GM13977 (cell line): ENCODE measurements around the gene LRP1B.

ENCODE experiments used
- DNase-seq: peaks from one replicate; pipeline ENCODE4 v3.0.0; 2012; ENCODE audit warnings: low spot score
- CTCF ChIP-seq: IDR thresholded peaks from 2 replicates; pipeline ENCODE4 v1.5.1; 2012; ENCODE audit warnings: mild to moderate bottlenecking, control low read depth; ENCODE audit not compliant: insufficient read depth; ENCODE audit errors: extremely low read depth, missing control alignments
- in situ Hi-C: fragments of 300-500 bp; cut with MboI; formaldehyde crosslinking; loops from one replicate; pipeline ENCODE4 v1.12.0; 2022; ENCODE audit warnings: low sequenced_read_pairs, low pct_unique_long_range_greater_than_20kb, mixed read lengths, inconsistent platforms; ENCODE audit not compliant: unreplicated experiment

LRP1B gene

GRCh38 chr2:141384676-141385075, 746.1 kb downstream of the LRP1B start:
- no peak for TF ChIP-seq CTCF
- in situ Hi-C loops = no loop called here
- no peak for DNase-seq

- no peak for DNase-seq
- TF ChIP-seq CTCF = no peak
- in situ Hi-C loops = no loop called here
These were observed 748.9 kb downstream of the LRP1B start for GRCh38 chr2:141381946-141382345.

- no peak for DNase-seq
- in situ Hi-C loops = no loop called here
- no peak for TF ChIP-seq CTCF
These were observed 750.5 kb downstream of the LRP1B start for GRCh38 chr2:141380008-141380979.

GRCh38 chr2:141364821-141365220, 766.0 kb downstream of the LRP1B start:
- DNase-seq = no peak
- no peak for TF ChIP-seq CTCF
- in situ Hi-C loops = no loop called here

- TF ChIP-seq CTCF = no peak
- no peak for DNase-seq
- in situ Hi-C loops = no loop called here
These were observed 768.5 kb downstream of the LRP1B start for GRCh38 chr2:141362311-141362710.

GRCh38 chr2:141348481-141348880, 782.3 kb downstream of the LRP1B start:
- TF ChIP-seq CTCF = no peak
- DNase-seq = no peak
- in situ Hi-C loops = no loop called here

GRCh38 chr2:141341444-141341843, 789.4 kb downstream of the LRP1B start:
- in situ Hi-C loops = no loop called here
- TF ChIP-seq CTCF = no peak
- no peak for DNase-seq
